GM23338 (cell line): ENCODE results near the gene HSPB8.

Experiments used
- CTCF ChIP-seq, 2 experiments: fragments of 200-600 bp in 1 of 2; sonication (generic) in 1 of 2; conservative IDR thresholded peaks; 2 replicates each; pipeline versions ENCODE4 v1.5.1 to v1.6.1; 2016 to 2017; ENCODE audit warnings: antibody characterized with exemption in 2 of 2, low read depth in 2 of 2, mild to moderate bottlenecking in 2 of 2, moderate library complexity in 1 of 2
- EZH2 ChIP-seq: fragments of 200-600 bp; sonication (generic); IDR thresholded peaks from one replicate; pipeline ENCODE4 v1.8.0; 2017; ENCODE audit warnings: antibody characterized with exemption, mild to moderate bottlenecking, low read depth; ENCODE audit not compliant: unreplicated experiment
- EZH2phosphoT487 ChIP-seq: fragments of 200-600 bp; sonication (generic); IDR thresholded peaks from one replicate; pipeline ENCODE4 v1.8.1; 2018; ENCODE audit warnings: antibody characterized with exemption; ENCODE audit not compliant: unreplicated experiment
- JUNB ChIP-seq: IDR thresholded peaks from one replicate; pipeline ENCODE4 v1.6.1; 2016; ENCODE audit warnings: antibody characterized with exemption; ENCODE audit not compliant: unreplicated experiment
- POLR2AphosphoS5 ChIP-seq: IDR thresholded peaks from 2 replicates; pipeline ENCODE4 v1.6.1; 2016; ENCODE audit warnings: antibody characterized with exemption, low read depth

- TF ChIP-seq CTCF (conservative IDR thresholded peaks at IDR 0.05; ENCODE audit: low read depth in 2 of 2) = no peak
- no peak for TF ChIP-seq POLR2AphosphoS5
- no peak for TF ChIP-seq EZH2
- TF ChIP-seq JUNB = no peak
- no peak for TF ChIP-seq EZH2phosphoT487
Measured at GRCh38 chr12:119175081-119175480, 3.6 kb upstream of the HSPB8 start.
